Measurements from ENCODE around the gene HBE1.

The HBE1 gene

DNA sequence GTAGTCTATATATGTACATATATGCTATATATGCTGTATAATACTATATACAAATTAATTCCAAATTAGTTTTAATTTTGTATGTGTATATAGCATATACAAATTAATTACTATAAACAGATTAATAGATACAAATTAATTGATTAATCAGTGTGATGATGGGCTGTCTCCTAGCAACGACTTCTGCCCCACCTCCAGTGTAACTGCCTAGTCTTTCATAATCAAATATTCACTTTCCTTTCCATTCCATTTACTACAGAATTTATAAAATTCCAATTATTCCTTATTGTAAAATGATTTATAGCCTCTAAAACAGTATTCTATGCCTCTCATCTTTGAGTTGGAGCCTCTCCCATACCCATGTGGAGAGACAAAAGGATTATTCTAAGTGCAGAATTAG is 36.4 kb downstream of the HBE1 start:
- no peak overlapping the region for H3K4me3 ChIP-seq (ENCODE audit: low read depth, low read length)
- no peak for TF ChIP-seq CTCF (IDR thresholded peaks at IDR 0.05; ENCODE audit: control insufficient read depth, extremely low read depth, insufficient read depth)
- no peak for DNase-seq (ENCODE audit: low read depth)

DNA sequence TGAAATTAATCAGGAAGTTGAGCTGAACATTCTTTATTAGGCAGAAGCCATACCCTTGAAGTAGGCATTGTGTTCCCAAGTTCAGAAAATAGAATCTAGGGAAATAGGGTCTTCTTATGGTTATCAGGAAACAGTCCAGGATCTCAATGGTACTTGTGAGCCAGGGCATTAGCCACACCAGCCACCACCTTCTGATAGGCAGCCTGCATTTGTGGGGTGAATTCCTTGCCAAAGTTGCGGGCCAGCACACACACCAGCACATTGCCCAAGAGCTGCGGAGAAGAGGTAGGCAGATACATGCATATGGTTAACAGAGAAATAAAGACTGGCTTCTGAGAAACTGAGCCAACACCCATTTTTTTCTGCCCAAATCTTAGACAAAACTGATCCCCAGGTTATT is 36.9 kb downstream of the HBE1 start:
- DNase-seq (ENCODE audit: low read depth) = no peak
- no peak for TF ChIP-seq CTCF (IDR thresholded peaks at IDR 0.05; ENCODE audit: control insufficient read depth, extremely low read depth, insufficient read depth)
- H3K4me3 ChIP-seq (ENCODE audit: low read depth, low read length) = no peak overlapping the region

GRCh38 chr11:5232176-5232575 is 37.6 kb downstream of the HBE1 start:
- TF ChIP-seq CTCF (IDR thresholded peaks at IDR 0.05; ENCODE audit: control insufficient read depth, extremely low read depth, insufficient read depth) = no peak
- no peak overlapping the region for H3K4me3 ChIP-seq (ENCODE audit: low read depth, low read length)
- DNase-seq (ENCODE audit: low read depth) = no peak

GRCh38 chr11:5231111-5231510 is 38.6 kb downstream of the HBE1 start:
- DNase-seq (ENCODE audit: low read depth) = no peak
- TF ChIP-seq CTCF (IDR thresholded peaks at IDR 0.05; ENCODE audit: control insufficient read depth, extremely low read depth, insufficient read depth) = no peak
- H3K4me3 ChIP-seq (ENCODE audit: low read depth, low read length) = no peak overlapping the region

GRCh38 chr11:5230266-5230665 is 39.5 kb downstream of the HBE1 start:
- H3K4me3 ChIP-seq (ENCODE audit: low read depth, low read length) = no peak overlapping the region
- no peak for DNase-seq (ENCODE audit: low read depth)
- no peak for TF ChIP-seq CTCF (IDR thresholded peaks at IDR 0.05; ENCODE audit: control insufficient read depth, extremely low read depth, insufficient read depth)

DNA sequence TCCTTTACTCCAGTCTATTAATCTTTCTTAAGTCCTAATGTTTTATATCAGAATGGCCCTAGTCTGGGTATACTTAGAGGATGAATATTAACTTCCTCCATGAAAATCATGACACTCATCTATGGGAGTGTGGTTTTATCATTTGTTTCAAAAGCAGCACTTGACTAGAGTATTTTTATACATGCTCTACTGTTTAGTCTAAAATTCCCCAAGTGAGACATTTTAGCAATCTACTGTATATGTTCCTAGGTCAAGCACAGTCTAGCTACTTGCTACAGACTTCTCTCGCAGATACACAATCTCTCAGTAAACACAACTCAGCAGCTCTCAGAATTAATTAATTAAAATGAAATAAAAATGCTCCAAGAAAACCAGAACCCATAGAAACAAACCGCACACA is 39.9 kb downstream of the HBE1 start:
- no peak overlapping the region for H3K4me3 ChIP-seq (ENCODE audit: low read depth, low read length)
- TF ChIP-seq CTCF (IDR thresholded peaks at IDR 0.05; ENCODE audit: control insufficient read depth, extremely low read depth, insufficient read depth) = no peak
- no peak for DNase-seq (ENCODE audit: low read depth)

DNA sequence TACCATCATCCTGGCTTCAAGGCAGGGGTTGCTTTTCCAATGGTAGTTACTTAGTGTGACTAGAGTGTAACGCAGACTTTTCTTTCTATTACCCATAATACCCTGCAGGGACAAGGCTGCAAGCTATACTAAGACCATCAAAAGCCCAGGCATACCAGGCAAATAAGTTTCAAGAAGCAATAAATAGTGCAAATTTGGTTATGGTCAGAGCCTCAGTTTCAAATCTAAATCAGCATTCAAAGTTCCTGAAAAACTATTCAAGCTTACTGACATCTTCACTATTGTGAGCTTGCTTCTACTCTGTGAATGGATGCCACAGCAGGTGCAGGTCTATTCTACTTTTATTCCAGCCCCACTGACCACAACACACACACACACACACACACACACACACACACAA is 40.4 kb downstream of the HBE1 start:
- TF ChIP-seq CTCF (IDR thresholded peaks at IDR 0.05; ENCODE audit: control insufficient read depth, extremely low read depth, insufficient read depth) = no peak
- no peak overlapping the region for H3K4me3 ChIP-seq (ENCODE audit: low read depth, low read length)

More for the DNA sequence above, 40.4 kb downstream of the HBE1 start:
- no peak for DNase-seq (ENCODE audit: low read depth)

Measured in LNCaP clone FGC (cell line).